ENCODE results near the gene LIPG.

The LIPG gene

GRCh38 chr18:49616618-49617328, 54.9 kb downstream of the LIPG start:
- no peak for TF ChIP-seq CTCF (IDR thresholded peaks at IDR 0.05; ENCODE audit: low read depth, low read length)
- DNase-seq (ENCODE audit: extremely low read depth, low read depth), result no peak

GRCh38 chr18:49617329-49617695, 55.5 kb downstream of the LIPG start:
- no peak for DNase-seq (ENCODE audit: extremely low read depth, low read depth)
- TF ChIP-seq CTCF (IDR thresholded peaks at IDR 0.05; ENCODE audit: low read depth, low read length), result no peak

- TF ChIP-seq CTCF (IDR thresholded peaks at IDR 0.05; ENCODE audit: low read depth, low read length), result no peak
- no peak for DNase-seq (ENCODE audit: extremely low read depth, low read depth)
Observed at GRCh38 chr18:49617865-49618264, 56.0 kb downstream of the LIPG start.

GRCh38 chr18:49618742-49619681, 57.2 kb downstream of the LIPG start:
- no peak for TF ChIP-seq CTCF (IDR thresholded peaks at IDR 0.05; ENCODE audit: low read depth, low read length)
- no peak for DNase-seq (ENCODE audit: extremely low read depth, low read depth)

GRCh38 chr18:49619801-49620200, 57.9 kb downstream of the LIPG start:
- no peak for DNase-seq (ENCODE audit: extremely low read depth, low read depth)
- TF ChIP-seq CTCF (IDR thresholded peaks at IDR 0.05; ENCODE audit: low read depth, low read length), result no peak

GRCh38 chr18:49621301-49621700, 59.4 kb downstream of the LIPG start:
- no peak for TF ChIP-seq CTCF (IDR thresholded peaks at IDR 0.05; ENCODE audit: low read depth, low read length)
- DNase-seq (ENCODE audit: extremely low read depth, low read depth), result no peak

GRCh38 chr18:49621717-49622351, 60.0 kb downstream of the LIPG start:
- DNase-seq (ENCODE audit: extremely low read depth, low read depth), result no peak
- TF ChIP-seq CTCF (IDR thresholded peaks at IDR 0.05; ENCODE audit: low read depth, low read length), result no peak
